ENCODE measurements around the gene GASK1B.

DNA sequence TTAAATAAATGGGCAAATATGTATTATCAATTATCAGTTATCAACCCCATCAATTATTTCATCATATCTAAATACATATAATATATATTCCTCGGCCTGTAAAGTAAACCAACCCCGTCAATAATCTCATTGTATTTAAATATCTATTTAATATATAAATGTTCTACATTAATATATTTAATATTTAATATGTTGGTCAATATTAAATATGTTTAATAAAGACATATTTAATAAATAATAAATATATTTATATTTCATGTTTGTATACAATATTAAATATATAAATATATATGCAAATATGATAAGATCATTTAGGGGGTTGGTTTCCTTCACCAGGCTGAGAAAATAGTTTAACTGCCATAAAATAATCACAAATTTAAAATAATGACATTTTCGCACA lies 31.1 kb upstream of the GASK1B start:
- TF ChIP-seq, protein P1, sequence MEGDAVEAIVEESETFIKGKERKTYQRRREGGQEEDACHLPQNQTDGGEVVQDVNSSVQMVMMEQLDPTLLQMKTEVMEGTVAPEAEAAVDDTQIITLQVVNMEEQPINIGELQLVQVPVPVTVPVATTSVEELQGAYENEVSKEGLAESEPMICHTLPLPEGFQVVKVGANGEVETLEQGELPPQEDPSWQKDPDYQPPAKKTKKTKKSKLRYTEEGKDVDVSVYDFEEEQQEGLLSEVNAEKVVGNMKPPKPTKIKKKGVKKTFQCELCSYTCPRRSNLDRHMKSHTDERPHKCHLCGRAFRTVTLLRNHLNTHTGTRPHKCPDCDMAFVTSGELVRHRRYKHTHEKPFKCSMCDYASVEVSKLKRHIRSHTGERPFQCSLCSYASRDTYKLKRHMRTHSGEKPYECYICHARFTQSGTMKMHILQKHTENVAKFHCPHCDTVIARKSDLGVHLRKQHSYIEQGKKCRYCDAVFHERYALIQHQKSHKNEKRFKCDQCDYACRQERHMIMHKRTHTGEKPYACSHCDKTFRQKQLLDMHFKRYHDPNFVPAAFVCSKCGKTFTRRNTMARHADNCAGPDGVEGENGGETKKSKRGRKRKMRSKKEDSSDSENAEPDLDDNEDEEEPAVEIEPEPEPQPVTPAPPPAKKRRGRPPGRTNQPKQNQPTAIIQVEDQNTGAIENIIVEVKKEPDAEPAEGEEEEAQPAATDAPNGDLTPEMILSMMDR (conservative IDR thresholded peaks at IDR 0.05 in 1 of 2, IDR thresholded peaks at IDR 0.05 in 1 of 2; ENCODE audit: extremely low read depth in 1 of 2, insufficient read depth in 1 of 2, low read depth in 1 of 2, low read length in 2 of 2): no peak
- no peak for TF ChIP-seq EZH2 (IDR thresholded peaks at IDR 0.05; ENCODE audit: borderline replicate concordance, low read length)

All from mammary epithelial cell (primary cell).